ENCODE measurements around the gene PVALB.

The PVALB gene

DNA sequence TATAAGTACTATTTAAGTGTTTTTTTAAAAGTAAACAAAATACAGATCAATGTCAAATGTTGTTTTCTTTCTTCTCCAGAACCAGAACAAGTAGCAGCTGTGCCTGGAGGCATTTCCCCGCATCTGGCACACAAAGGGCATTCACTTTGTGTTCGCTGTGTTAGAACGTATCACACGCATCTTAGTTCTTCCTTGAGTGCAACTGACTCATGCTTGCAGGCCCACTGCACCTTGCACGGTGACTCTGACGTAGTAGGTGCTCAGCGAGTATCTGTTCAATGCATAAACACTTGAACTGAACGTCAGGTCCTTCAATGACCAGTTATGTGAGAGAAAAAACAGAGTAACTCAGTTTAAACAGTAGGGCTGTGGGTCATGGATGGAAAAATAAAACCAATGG is 44.4 kb downstream of the PVALB start:
- no peak for DNase-seq (ENCODE audit: low read depth in 2 of 2)

DNA sequence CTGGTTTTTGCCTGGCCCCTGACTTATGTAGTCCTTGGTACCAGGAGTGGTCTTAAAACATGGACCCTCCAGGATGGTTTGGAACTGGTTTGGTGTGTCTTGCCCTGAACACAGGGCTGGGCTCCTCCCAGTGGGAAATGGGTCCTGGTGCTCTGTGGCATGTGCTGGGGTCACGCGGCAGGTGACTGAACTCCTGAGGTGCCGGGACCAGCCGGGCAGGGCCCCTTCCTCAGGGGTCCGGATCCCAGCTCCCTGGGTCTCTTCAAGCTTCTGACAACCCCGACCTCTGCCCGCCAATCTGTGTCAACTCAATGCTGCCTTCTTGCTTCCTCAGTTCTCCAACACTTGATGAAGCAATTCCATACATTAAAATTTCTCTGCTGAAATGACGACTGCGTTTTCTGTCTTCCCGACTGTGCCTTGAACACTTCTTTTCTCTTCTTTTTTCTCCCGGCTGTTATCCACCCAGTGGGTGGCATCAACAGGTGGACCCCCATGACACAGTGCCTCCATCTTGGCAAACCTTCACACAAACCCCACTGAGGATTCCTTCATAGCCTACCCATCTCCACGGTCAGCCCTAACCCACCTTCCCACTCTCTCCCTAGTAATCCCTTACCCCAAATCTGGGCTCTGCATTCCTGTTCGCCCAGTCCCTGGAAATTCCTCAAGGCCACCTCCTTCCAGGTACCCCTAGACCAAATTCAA is 45.3 kb downstream of the PVALB start:
- DNase-seq (ENCODE audit: low read depth in 2 of 2): no peak

DNA sequence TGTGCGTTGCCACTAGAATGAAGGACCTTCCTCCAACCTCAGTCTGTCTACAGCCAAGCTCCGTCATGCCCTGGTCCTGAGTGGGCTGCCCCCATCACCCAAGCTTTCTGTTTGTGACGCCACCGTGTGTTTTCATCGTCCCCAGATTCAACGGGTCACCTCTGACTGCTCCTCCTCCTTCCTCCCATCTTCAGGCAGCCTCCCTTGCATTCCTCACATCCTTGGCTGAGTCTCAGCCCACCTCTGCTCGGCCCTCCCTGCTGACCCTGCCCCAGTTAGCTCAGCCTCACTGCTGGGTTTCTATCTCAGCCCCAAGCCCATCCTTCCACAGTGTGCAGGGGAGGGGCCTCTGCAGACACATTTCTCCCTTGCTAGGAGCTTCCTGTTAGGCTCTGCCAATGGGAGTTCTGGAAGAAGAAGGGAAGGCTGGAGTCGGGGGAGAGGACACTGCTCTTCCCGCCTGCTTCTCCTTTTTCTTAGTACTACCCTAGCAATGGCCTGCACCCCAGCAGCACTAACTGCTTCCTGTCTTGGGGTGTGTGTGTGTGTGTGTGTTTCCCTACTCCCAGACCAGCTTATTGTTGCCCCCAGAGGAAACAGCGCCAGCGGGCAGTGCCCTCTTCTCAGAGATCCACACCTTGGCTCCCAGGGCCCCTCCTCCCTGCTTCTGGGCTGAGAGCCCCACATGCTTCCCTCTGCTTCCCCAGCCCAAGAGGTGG is 46.2 kb downstream of the PVALB start:
- no peak for DNase-seq (ENCODE audit: low read depth in 2 of 2)

DNA sequence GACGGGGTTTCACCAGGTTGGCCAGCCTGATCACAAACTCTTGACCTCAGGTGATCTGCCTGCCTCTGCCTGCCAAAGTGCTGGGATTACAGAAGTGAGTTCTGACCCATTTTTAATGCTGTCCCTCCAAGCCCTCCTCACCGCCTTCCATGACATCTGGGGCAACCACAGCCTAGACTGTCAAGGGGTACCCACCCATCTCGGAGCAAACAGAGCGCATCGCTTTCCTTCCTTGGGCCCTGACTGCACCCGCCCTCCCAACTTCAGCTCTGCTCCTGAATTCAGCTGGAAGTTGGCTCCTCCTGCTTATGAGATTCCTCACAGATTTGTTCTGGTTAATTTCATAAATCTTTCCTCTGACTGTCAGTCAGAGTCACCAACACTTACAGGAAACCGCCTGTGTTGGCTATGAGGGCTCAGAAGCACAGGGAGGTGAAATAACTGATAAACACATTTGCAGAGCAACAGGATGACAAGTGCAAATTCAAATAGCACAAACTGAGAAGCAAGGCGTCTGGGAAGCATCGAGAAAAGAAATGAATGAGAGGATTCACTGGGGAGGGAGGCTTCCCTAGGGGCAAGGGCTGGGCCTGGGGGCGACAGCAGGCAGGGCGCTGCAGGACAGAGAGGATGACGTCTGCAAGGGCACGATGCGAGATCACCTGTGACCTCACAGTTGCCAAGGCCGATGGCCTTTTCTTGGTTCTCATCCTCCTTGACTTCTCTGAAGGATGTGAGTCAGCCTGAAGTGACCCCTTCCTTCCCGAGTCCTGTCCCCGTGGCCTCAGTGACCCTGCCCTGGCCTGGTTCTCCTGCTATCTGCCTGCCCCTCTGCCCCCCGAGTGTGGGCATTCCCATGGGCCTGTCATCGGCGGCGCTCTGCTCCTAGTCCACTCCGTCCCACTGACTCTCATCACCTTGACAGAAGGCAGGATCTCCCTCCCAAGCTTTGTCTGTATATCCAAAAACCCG is 47.0 kb downstream of the PVALB start:
- DNase-seq (ENCODE audit: low read depth in 2 of 2): no peak

DNA sequence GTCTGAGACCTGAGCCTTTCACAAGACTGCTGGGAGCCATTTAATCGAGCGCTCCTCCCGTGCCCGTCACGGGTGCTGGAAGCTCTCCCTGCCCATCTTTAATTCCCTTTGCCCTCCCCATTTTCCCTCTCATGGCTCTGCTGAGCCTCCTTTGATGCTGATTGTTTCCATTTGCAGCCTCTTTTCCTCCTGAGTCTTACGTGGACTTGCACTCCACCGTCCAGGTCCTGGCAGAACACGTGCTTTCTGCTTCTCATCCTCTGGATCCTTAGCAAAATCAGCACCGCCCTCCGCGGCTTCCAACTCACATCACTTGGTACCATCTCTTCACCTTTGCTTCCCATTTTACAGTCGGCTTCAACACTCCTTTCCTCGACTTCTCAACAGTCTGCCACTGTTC is 48.2 kb downstream of the PVALB start:
- no peak for DNase-seq (ENCODE audit: low read depth in 2 of 2)

DNA sequence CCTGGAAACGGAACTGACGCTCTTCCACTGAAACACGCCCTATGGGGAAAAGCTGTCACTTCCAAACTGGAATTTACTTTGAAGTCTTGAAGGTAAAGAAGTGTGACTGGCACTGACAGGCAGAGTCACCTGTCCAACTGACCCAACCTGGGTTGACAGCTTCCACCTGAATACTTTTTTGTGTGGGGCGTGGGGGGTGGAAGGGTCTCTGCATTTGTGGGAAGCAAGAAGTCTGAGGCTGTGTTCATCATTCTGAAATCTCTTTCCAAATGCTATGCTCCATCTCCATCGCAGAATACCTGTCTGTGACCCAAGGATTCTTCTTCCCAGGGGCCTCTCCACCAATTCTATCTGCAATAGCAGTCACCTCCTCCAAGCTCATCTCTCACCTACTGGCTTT is 48.7 kb downstream of the PVALB start:
- DNase-seq (ENCODE audit: low read depth in 2 of 2): no peak

GRCh38 chr22:36767035-36767775 is 49.6 kb downstream of the PVALB start:
- DNase-seq (ENCODE audit: low read depth in 2 of 2): no peak

- DNase-seq (ENCODE audit: low read depth in 2 of 2): no peak
These were observed 50.8 kb downstream of the PVALB start for GRCh38 chr22:36765943-36766450.

DNA sequence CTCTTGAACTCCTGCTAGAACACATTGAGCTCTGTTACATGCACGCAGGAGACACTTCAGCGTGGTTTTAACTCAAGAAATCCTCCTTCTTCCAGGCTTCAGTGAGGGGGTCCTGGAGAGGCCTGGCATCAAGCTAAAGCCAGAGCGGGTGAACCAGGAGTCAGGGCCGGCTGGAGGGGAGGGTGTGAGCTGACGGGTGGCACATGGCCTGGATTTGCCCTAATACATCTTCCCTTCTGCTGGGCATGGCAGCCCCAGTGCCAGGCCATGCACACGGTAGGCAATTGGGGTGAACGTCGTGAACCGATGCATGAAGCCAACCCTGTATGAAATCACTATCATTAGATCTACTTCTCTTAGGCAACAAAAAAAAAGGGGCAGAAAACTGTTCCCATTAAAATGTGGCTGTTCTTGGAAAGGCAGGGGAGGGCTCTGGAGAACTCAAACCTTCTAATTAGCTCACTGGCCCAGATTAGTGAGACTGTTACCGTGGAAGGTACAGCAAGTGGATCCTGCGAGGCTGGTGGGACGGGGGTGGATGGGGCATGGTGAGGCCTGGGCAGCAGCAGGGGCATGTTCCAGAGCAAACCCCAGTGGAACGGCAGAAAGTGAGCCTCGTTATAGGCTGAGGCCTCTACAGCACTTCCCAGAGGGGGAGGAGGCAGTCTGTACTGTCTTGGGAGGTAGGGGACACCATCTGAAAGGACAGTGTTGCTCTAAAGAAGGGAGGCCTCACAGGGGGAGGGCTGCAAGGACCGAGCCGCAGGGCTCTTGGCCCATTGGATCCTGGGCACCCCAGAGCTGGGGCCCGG is 51.5 kb downstream of the PVALB start:
- no peak for DNase-seq (ENCODE audit: low read depth in 2 of 2)

DNA sequence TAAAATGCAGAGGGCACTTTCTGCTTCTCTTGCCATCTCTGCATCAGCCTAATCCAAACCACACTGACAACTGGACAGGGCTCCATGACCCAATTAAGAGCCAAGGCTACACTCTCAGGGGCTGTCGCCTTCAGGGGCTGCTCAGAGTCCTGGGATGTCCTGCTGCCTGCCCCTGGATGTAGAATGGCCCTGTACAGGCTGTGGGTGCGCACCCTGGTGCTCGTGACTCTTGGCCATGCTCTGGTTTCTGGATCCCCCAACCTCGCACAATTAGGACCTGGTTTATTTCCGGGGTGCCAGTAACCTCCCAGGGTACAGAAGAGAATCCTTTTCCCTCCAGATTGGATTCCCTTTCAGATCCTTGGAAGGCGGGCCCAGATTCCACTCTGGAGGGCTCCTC is 52.2 kb downstream of the PVALB start:
- no peak for DNase-seq (ENCODE audit: low read depth in 2 of 2)

DNA sequence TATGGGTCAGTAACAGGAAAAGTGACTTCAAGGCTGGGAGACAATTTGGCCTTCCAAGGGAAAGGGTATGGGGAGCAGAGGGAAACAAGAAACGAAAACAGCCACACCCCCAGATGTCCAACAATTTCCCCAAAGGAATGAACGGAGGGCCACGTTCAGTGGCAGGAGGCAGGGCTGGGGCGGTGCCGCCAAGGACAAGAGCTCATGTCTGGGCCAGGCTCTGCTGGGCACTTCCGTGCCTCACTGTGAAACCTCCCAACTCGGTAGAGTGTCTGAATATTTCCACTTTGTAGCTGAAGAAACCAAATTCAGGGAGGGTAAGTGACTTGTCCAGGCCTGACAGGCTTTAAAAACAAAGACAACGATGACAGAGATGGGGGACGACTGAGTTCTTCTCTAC is 52.8 kb downstream of the PVALB start:
- no peak for DNase-seq (ENCODE audit: low read depth in 2 of 2)

- DNase-seq (ENCODE audit: low read depth in 2 of 2): no peak
These were observed 53.3 kb downstream of the PVALB start for GRCh38 chr22:36763576-36763975.

DNA sequence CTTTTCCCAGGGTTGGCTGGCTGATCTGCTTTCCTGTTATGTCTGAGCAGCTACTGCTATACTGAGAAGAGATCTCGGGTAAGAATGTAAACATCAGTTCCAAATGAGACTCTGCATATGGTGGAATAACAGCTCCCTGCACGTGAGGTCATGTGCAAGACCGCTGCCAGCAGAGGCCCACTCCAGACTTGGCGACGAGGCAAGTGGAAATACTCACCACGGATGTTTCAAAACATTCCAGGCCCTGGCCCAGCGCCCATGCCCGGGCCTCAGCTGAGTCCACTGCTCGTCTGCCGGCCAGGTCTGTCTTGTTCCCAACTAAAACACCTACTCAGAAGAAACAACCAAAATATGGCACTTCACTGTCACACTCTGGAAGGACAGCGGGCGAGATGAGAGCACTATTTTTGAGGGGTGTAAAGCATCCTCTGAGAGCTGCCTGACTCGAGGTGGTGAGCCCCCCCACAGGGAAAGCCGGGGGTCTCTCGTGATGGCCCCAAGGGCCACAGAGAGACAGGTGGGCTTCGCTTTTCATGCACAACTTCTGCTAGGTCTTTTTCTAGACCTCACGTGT is 54.1 kb downstream of the PVALB start:
- DNase-seq (ENCODE audit: low read depth in 2 of 2): no peak

DNA sequence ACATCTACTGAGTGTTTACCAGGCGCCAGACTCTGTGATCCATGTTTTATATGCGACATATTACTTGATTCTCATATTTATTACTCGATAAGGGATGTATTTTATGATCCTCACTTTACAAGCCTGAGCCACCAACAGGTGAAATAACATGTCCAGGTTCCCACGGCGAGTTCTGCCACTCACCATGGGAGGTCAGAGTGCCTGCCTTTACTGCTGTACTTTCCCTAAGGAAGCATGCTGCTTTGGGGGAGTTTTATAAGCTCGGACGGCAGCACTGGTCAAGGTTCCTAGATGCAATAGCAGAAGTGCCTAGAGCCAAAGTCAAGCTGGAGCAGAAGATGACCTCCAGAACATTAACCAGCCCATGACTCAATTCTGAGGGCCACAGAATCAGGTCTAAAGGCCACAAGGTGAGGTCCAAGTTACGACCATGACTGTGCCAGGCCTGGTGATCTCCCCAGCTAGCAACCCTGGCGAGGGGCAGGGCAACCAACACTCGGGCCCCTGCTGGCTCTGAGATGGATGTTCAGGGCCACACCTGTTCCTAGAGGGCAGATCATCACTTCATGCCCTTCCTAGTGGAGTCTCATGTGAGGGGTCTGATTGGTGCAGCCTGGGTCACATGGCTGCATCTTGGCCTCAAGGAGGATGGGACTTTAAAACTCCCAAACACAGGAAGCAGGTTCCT is 55.1 kb downstream of the PVALB start:
- no peak for DNase-seq (ENCODE audit: low read depth in 2 of 2)

DNA sequence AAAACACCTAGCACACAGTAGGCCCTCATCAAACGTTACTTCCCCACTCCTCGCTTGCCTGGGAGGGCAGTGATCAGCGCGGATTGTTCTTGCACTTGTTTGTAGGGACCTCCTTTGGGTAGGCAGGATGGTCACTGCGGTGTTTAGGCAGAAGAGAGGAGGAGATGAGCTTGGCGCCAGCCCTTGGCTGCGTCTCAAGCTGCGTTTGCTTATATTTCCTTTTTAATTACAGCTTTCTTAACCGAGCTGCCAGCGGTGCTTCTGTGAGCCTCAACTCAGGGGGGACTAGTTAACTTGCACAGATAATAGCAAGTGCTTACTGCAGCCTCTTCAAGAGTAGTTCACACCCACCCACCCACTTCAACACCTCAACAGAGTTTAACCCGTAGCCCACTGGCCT is 56.0 kb downstream of the PVALB start:
- no peak for DNase-seq (ENCODE audit: low read depth in 2 of 2)

- DNase-seq (ENCODE audit: low read depth in 2 of 2): no peak
These were observed 57.2 kb downstream of the PVALB start for GRCh38 chr22:36759481-36760159.

- no peak for DNase-seq (ENCODE audit: low read depth in 2 of 2)
These were observed 58.0 kb downstream of the PVALB start for GRCh38 chr22:36758792-36759271.

- peak; percentile 38 to 59 for DNase-seq (ENCODE audit: low read depth in 2 of 2)
These were observed 59.1 kb downstream of the PVALB start for GRCh38 chr22:36757668-36758211.
